ENCODE data around the gene OR13C8.

GRCh38 chr9:104568868-104569267 is at the start of gene OR13C8:
- TF ChIP-seq CTCF (conservative IDR thresholded peaks at IDR 0.05) (no peak), ZFX (IDR thresholded peaks at IDR 0.05) (no peak)

All from C4-2B (cell line).